Chondrocyte (in vitro differentiated cells): ENCODE measurements around the gene OR13J1. TPM values are rescaled to one million over a fixed set of nuclear protein-coding genes. Genes with fewer than 3 reads are reported as not detected.

ENCODE experiments used
- DNase-seq: peaks from one replicate; pipeline ENCODE4 v3.0.0; 2021; ENCODE audit warnings: mixed read lengths, low spot score
- H3K27ac Mint-ChIP-seq: one replicate; pipeline ENCODE4 v1.8.0; 2021; ENCODE audit warnings: mild to moderate bottlenecking, moderate library complexity, mixed read lengths; ENCODE audit not compliant: unreplicated experiment
- H3K27me3 Mint-ChIP-seq: 2 replicates; pipeline ENCODE4 v1.8.0; 2021; ENCODE audit warnings: low read depth, mixed read lengths
- H3K36me3 Mint-ChIP-seq: 2 replicates; pipeline ENCODE4 v1.8.0; 2021; ENCODE audit warnings: low read depth, mixed read lengths
- H3K4me1 Mint-ChIP-seq: 2 replicates; pipeline ENCODE4 v1.8.0; 2021; ENCODE audit warnings: low read depth, mild to moderate bottlenecking, mixed read lengths
- H3K4me3 Mint-ChIP-seq: one replicate; pipeline ENCODE4 v1.8.0; 2021; ENCODE audit warnings: mild to moderate bottlenecking, moderate library complexity, mixed read lengths; ENCODE audit not compliant: unreplicated experiment
- H3K9me3 Mint-ChIP-seq: 2 replicates; pipeline ENCODE4 v1.8.0; 2021; ENCODE audit warnings: low read depth, mixed read lengths
- CTCF ChIP-seq: fragments of 200-600 bp; sonication (generic); IDR thresholded peaks from 2 replicates; pipeline ENCODE4 v1.5.0; 2021; ENCODE audit warnings: antibody characterized with exemption, mild to moderate bottlenecking, moderate library complexity
- total RNA-seq: library from RNA; stranded (reverse); gene quantifications from 3 replicates; pipeline ENCODE4 v1.2.1, GENCODE V29; 2021

Gene OR13J1
- total RNA-seq, 1 donor from 2014 or later = not detected

GRCh38 chr9:35906923-35907699, 36.9 kb upstream of the OR13J1 start:
- Mint-ChIP-seq H3K27ac (peak overlapping the region; percentile 97), H3K4me1 (peaks cover 88% of the 10 kb centered on the region), H3K36me3 (no peaks in the 10 kb centered on the region), H3K4me3 (peak overlapping the region; percentile 60), H3K27me3 (no peaks in the 10 kb centered on the region), H3K9me3 (no peaks in the 10 kb centered on the region)
- no peak for DNase-seq
- TF ChIP-seq CTCF = no peak

- DNase-seq = peak; percentile 98
- Mint-ChIP-seq H3K4me3 (peak within 1 kb of the TSS; percentile 58), H3K9me3 (no peaks in the 10 kb centered on the region), H3K27ac (peak within 1 kb of the TSS; percentile 97), H3K4me1 (peaks cover 79% of the 10 kb centered on the region), H3K27me3 (no peaks in the 10 kb centered on the region), H3K36me3 (no peaks in the 10 kb centered on the region)
- no peak for TF ChIP-seq CTCF
Measured at GRCh38 chr9:35905912-35906679, 35.9 kb upstream of the OR13J1 start, which contains the start of gene HRCT1. HRCT1 (plus strand) TSS chr9:35906202; CDS start chr9:35906288, 86 bp downstream.

- TF ChIP-seq CTCF = no peak
- Mint-ChIP-seq H3K4me3 (no peak overlapping the region), H3K4me1 (peaks cover 70% of the 10 kb centered on the region), H3K27me3 (no peaks in the 10 kb centered on the region), H3K36me3 (no peaks in the 10 kb centered on the region), H3K27ac (peak overlapping the region; percentile 97), H3K9me3 (no peaks in the 10 kb centered on the region)
- no peak for DNase-seq
Measured at GRCh38 chr9:35905051-35905781, 35.0 kb upstream of the OR13J1 start.

- Mint-ChIP-seq H3K36me3 (no peaks in the 10 kb centered on the region), H3K4me3 (no peak overlapping the region), H3K27me3 (no peaks in the 10 kb centered on the region), H3K27ac (peak overlapping the region; percentile 75), H3K4me1 (peaks cover 64% of the 10 kb centered on the region), H3K9me3 (no peaks in the 10 kb centered on the region)
- TF ChIP-seq CTCF = no peak
- no peak for DNase-seq
Measured at GRCh38 chr9:35904338-35904737, 34.1 kb upstream of the OR13J1 start.

DNA sequence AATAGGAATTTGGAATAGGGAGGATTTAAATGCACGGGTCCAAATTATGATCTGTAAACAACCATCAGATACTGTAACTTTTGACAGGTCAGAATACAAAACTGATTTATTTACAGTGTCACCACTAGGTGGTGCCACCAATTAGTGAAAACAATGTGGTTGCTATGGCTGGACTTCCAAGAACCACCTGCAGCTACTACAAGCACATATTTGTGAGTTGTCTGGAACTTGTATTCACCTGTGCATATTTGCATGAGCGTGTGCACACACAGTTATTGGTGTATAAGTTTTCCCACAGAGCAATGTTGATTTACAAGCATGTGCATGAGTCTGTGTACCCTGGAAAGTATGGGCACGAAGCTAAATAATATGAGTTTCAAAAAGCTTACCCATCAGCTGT, 32.8 kb upstream of the OR13J1 start:
- DNase-seq = no peak
- peak; percentile 95 for TF ChIP-seq CTCF

More for the DNA sequence above, 32.8 kb upstream of the OR13J1 start:
- Mint-ChIP-seq H3K27me3 (no peaks in the 10 kb centered on the region), H3K4me3 (no peak overlapping the region), H3K4me1 (peaks cover 51% of the 10 kb centered on the region), H3K27ac (no peak overlapping the region), H3K9me3 (no peaks in the 10 kb centered on the region), H3K36me3 (no peaks in the 10 kb centered on the region)
